ENCODE results near the gene SAE1. TPM values are rescaled to one million over a fixed set of nuclear protein-coding genes. Genes with fewer than 3 reads are reported as not detected.

SAE1 gene
- total and polyA plus RNA-seq, 2 of the 4 experiments (the other 2 are of a cell fraction), result 165 to 184 TPM

GRCh38 chr19:47105874-47106273 lies 24.8 kb upstream of the SAE1 start:
- peaks cover 52% of the 10 kb centered on the region for H4K20me1 ChIP-seq (ENCODE audit: insufficient read depth, low read length)
- in situ Hi-C loops (cut with MboI; ENCODE audit: low sequenced_read_pairs), result no loop called here

More at GRCh38 chr19:47105874-47106273, 24.8 kb upstream of the SAE1 start:
- H2AFZ ChIP-seq (replicated peaks; ENCODE audit: low read length, poor library complexity), result no peak overlapping the region
- H3K79me1 ChIP-seq (ENCODE audit: low read depth in 1 of 2, low read length in 2 of 2), result peaks cover 20 to 86% of the 10 kb centered on the region in 2 experiments
- no peak overlapping the region for H2AK5ac ChIP-seq (ENCODE audit: low read depth, low read length)
- no peaks in the 10 kb centered on the region for H3K27me3 ChIP-seq (ENCODE audit: control insufficient read depth, insufficient read depth, low read length)
- no peak for TF ChIP-seq FOS (IDR thresholded peaks at IDR 0.05; ENCODE audit: low read depth, low read length)
- no peak for TF ChIP-seq BHLHE40 (IDR thresholded peaks at IDR 0.05; ENCODE audit: low read depth, low read length)
- TF ChIP-seq ELK1 (IDR thresholded peaks at IDR 0.05; ENCODE audit: borderline replicate concordance, low read depth, low read length), result no peak
- TF ChIP-seq POLR2A (IDR thresholded peaks at IDR 0.05; ENCODE audit: low read depth, low read length), result no peak
- no peak for TF ChIP-seq MXI1 (IDR thresholded peaks at IDR 0.05; ENCODE audit: borderline replicate concordance, low read depth, low read length)
- TF ChIP-seq MAZ (IDR thresholded peaks at IDR 0.05; ENCODE audit: borderline replicate concordance, low read depth, low read length), result no peak
- no peak overlapping the region for H3K27ac ChIP-seq (ENCODE audit: insufficient read depth, low read length)
- H3K23ac ChIP-seq (ENCODE audit: low read depth, low read length), result peak overlapping the region; percentile 29; the same call in 1 of the 2 replicates
- no peak overlapping the region for H2BK120ac ChIP-seq (ENCODE audit: low read depth, low read length)
- H4K91ac ChIP-seq (ENCODE audit: insufficient read depth, low read depth, low read length), result no peak overlapping the region
- peaks cover 22% of the 10 kb centered on the region for H3K9me1 ChIP-seq (ENCODE audit: insufficient read depth, low read length)
- no peak overlapping the region; the same call in 1 of the 2 replicates for H4K5ac ChIP-seq (ENCODE audit: low read depth, low read length)
- no peak overlapping the region for H2BK5ac ChIP-seq (ENCODE audit: low read depth, low read length, poor library complexity, severe bottlenecking)
- no peak overlapping the region for H3K4ac ChIP-seq (ENCODE audit: low read depth, low read length)
- BruUV-seq (replicated peaks), result no TSS peak
- H3K36me3 ChIP-seq (ENCODE audit: control insufficient read depth, insufficient read depth, low read length), result peaks cover 2% of the 10 kb centered on the region
- H4K8ac ChIP-seq (ENCODE audit: low read depth in 2 of 2, low read length in 2 of 2), result no peak overlapping the region
- H3K4me1 ChIP-seq (ENCODE audit: control insufficient read depth, insufficient read depth, low read length), result peaks cover 25% of the 10 kb centered on the region
- no peak overlapping the region for H3K4me2 ChIP-seq (ENCODE audit: low read depth, low read length)
- WGBS, 2 experiments (ENCODE audit: extremely low coverage in 2 of 2, insufficient read length in 1 of 2), result no CpG with 5 or more reads among the region's 2 CpGs
- no peak overlapping the region for H3K56ac ChIP-seq (ENCODE audit: extremely low read depth, insufficient read depth, low read length)
- ChIA-PET CTCF (interaction anchor here (1.1 kb wide), 1 partner anchor 138 kb away, joined by 3 read pairs; no protein-coding TSS in a partner anchor), POLR2A (ENCODE audit: unreplicated experiment) (no interaction called here)
- no peak for DNase-seq
- no peak overlapping the region for H3K18ac ChIP-seq (ENCODE audit: low read depth, low read length)
- intact Hi-C loops (cut with micrococcal nuclease), result no loop called here
- no peak overlapping the region for H3K14ac ChIP-seq (replicated peaks; ENCODE audit: low read depth, low read length)
- no peaks in the 10 kb centered on the region for H3K9me3 ChIP-seq (ENCODE audit: control insufficient read depth, insufficient read depth, low read length)
- H3K4me3 ChIP-seq (ENCODE audit: insufficient read depth, low read depth, low read length), result no peak overlapping the region
- no peak overlapping the region for H2BK15ac ChIP-seq (ENCODE audit: low read depth, low read length)
- dilution Hi-C loops (cut with HindIII; ENCODE audit: low sequenced_read_pairs, unreplicated experiment), result no loop called here
- H2BK20ac ChIP-seq (ENCODE audit: low read depth, low read length), result no peak overlapping the region
- H3K9ac ChIP-seq (ENCODE audit: low read depth, low read length), result no peak overlapping the region
- no peak overlapping the region for H2AK9ac ChIP-seq (replicated peaks; ENCODE audit: low read depth, low read length, poor library complexity)
- no peak for ATAC-seq (ENCODE audit: low read depth)

Data from IMR-90 (cell line).